PC-9 (cell line): ENCODE measurements around the gene ARHGAP22.

Experiments used
- EZH2 ChIP-seq: fragments of 200-600 bp; sonication (generic); IDR thresholded peaks from 2 replicates; pipeline ENCODE4 v1.8.0; 2017; ENCODE audit warnings: antibody characterized with exemption, low read depth
- TF ChIP-seq, protein P1 (sequence below): fragments of 200-600 bp; sonication (generic); conservative IDR thresholded peaks from 2 replicates; pipeline ENCODE4 v1.6.1; 2017; ENCODE audit warnings: mixed run types, antibody characterized with exemption, mild to moderate bottlenecking, moderate library complexity

DNA sequence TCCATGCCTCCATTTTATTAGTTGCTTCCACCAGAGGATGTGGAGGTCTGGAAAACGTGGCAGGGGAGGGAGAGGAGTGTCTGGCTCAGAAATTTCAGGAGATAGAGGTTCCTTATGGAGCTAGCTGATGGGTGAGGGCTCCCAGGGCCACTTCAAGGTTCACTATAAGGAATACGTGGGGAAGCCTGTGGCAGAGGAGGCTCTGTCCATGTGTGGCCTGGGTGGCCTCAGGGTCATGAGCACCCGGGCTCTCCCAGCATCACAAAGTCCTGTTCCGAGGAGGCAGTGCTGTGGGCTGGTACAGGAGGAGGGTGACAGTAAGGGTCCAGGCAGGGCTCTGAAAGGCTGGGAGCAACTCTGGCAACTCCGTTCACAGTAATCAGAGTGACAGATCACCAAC is 24.6 kb downstream of the ARHGAP22 start:
- no peak for TF ChIP-seq EZH2
- TF ChIP-seq, protein P1, sequence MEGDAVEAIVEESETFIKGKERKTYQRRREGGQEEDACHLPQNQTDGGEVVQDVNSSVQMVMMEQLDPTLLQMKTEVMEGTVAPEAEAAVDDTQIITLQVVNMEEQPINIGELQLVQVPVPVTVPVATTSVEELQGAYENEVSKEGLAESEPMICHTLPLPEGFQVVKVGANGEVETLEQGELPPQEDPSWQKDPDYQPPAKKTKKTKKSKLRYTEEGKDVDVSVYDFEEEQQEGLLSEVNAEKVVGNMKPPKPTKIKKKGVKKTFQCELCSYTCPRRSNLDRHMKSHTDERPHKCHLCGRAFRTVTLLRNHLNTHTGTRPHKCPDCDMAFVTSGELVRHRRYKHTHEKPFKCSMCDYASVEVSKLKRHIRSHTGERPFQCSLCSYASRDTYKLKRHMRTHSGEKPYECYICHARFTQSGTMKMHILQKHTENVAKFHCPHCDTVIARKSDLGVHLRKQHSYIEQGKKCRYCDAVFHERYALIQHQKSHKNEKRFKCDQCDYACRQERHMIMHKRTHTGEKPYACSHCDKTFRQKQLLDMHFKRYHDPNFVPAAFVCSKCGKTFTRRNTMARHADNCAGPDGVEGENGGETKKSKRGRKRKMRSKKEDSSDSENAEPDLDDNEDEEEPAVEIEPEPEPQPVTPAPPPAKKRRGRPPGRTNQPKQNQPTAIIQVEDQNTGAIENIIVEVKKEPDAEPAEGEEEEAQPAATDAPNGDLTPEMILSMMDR: no peak
